ENCODE measurements around the gene SUSD5.

Gene SUSD5

GRCh38 chr3:33238923-33239322 is 20.3 kb upstream of the SUSD5 start:
- no peak for DNase-seq (ENCODE audit: extremely low spot score)
- ChIA-PET CTCF (no interaction called here), POLR2A (no interaction called here)
- no peak for TF ChIP-seq CTCF (IDR thresholded peaks at IDR 0.05; ENCODE audit: control extremely low read depth, extremely low read depth, low read depth, missing control alignments)

- ChIA-PET POLR2A (no interaction called here), CTCF (no interaction called here)
- no peak for DNase-seq (ENCODE audit: extremely low spot score)
- no peak for TF ChIP-seq CTCF (IDR thresholded peaks at IDR 0.05; ENCODE audit: control extremely low read depth, extremely low read depth, low read depth, missing control alignments)
Observed at GRCh38 chr3:33237439-33237838, 18.8 kb upstream of the SUSD5 start.

- ChIA-PET CTCF (no interaction called here), POLR2A (no interaction called here)
- no peak for DNase-seq (ENCODE audit: extremely low spot score)
- TF ChIP-seq CTCF (IDR thresholded peaks at IDR 0.05; ENCODE audit: control extremely low read depth, extremely low read depth, low read depth, missing control alignments), result no peak
Observed at GRCh38 chr3:33236005-33236404, 17.4 kb upstream of the SUSD5 start.

DNA sequence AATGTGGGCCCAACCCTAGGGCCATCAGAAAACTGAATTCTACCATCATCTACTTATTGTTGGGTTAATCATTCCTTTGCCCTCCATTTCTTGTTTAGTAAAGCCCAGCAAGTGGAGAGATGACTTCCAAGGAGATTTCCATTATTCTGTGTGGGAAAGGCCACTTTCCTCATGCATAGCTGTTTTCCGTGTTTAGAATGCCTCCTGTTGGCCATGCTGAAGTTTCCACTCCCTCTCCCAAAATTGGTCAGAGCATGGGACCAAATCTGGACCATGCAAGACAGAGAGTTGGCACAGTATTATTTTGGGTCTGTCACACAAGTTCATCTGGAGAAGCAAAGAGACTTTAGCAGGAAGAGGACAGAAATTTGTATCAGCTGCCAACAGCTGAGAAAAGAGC is 15.3 kb upstream of the SUSD5 start:
- TF ChIP-seq CTCF (IDR thresholded peaks at IDR 0.05; ENCODE audit: control extremely low read depth, extremely low read depth, low read depth, missing control alignments), result no peak
- no peak for DNase-seq (ENCODE audit: extremely low spot score)
- ChIA-PET POLR2A (no interaction called here), CTCF (no interaction called here)

GRCh38 chr3:33231756-33232465 is 13.3 kb upstream of the SUSD5 start:
- CTCF ChIA-PET, result no interaction called here
- no peak for DNase-seq (ENCODE audit: extremely low spot score)
- POLR2A ChIA-PET, result no interaction called here
- TF ChIP-seq CTCF (IDR thresholded peaks at IDR 0.05; ENCODE audit: control extremely low read depth, extremely low read depth, low read depth, missing control alignments), result no peak

DNA sequence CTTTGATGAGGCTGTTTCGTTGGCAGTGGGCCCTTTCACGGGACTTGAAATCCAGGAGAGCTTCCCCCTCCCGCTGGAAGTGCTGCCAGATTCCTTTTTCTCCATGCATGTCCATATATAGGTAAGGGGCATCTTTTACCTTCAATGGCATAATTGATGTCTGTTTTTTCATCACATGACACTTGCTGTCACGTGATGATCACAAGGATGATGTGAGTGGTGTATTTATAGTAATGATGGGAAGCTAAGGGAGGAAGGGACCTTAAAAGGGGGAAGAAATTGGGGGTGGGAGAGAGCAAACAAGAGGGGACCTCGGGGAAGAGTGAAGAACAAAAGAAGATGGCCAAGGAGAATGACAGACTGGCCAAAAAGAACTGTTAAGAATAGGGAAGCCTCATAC is 11.3 kb upstream of the SUSD5 start:
- CTCF ChIA-PET, result interaction anchor here (1.1 kb wide), 1 partner anchor 10 kb away, joined by 4 read pairs; no protein-coding TSS in a partner anchor
- TF ChIP-seq CTCF (IDR thresholded peaks at IDR 0.05; ENCODE audit: control extremely low read depth, extremely low read depth, low read depth, missing control alignments), result no peak
- POLR2A ChIA-PET, result no interaction called here
- DNase-seq (ENCODE audit: extremely low spot score), result no peak

Data from GM10248 (cell line).